Anterior cingulate cortex (tissue), 58 donors: Measurements from ENCODE around the gene DOCK9.

Experiments
- DNase-seq, 58 donors: peaks; one replicate each; lab custom pipeline; 2025; lab: John Stamatoyannopoulos, UW

DOCK9 gene

DNA sequence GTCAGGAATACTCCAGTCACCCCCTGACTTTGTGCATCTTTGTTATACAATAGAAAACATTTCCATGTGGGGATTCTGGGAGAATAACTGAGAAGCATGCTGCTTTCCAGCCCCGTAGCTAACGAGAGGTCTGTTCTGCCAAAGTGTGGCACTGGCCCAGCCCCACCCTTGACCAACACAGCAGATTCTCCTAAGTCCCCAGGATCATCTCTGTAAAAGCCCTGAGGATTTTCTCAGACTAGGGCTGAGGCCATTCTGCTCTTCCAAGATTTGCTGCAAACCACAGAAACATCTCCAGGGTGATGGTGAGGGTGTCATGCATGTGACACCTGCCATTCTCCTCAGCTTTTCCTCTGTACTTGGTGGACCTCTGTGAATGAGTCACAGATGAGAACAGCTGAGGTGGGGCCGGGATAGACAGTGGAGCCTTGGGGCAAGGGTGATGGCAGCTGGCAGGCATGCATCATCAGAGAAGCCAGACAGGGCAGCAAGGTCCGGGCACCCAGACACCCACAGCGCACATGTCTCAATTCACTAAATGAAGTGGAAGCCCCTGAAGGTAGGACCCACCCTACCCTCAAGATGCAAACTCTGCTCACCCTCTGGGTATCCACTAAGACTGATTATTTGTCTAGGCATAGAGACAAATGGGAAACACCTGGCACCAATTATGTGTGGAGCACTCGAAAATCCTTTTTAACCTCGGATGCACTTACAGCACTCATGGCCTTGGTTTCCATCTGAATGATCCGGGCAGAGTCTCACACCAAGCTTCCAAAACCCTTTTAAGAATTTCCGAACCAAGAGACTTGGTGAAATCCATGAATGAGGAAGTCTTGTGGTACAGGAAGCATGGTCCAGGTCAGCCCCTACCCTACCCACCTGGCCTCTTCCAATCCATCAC is 20.1 kb upstream of the DOCK9 start:
- no peak for DNase-seq

DNA sequence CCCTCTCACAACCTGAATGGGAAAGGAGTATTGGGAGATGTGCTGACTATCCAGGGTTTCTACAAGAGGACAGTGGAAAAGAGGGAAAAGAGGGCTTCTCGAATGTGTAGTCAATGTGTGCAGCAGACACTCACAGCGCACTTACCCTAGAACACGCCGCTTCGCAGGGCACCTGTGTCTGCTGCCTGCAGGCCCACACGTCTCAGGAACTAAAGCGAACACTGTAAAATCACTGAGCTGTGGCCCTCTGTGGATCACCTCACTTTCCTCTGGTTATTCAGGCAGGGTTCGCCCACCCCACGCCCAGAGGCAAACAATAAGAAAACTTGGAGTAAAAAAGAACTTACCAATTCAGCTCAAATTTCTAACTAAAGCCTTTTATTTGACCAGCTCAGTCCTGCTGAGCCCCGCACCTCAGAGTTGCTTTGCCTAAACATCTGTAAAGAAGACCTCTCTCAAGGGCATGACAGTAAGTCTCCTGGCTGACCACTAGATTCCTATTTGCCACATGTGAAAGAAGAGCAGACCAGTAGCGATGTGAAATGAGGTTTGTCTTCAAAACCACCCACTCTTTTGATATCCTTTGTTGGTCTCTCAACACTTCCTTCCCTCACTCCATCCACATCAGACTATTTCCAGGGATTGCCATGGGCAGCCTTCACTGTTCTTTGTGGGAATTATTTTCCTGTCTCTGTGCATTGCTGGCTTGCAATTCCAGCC is 19.3 kb upstream of the DOCK9 start:
- DNase-seq: no peak

DNA sequence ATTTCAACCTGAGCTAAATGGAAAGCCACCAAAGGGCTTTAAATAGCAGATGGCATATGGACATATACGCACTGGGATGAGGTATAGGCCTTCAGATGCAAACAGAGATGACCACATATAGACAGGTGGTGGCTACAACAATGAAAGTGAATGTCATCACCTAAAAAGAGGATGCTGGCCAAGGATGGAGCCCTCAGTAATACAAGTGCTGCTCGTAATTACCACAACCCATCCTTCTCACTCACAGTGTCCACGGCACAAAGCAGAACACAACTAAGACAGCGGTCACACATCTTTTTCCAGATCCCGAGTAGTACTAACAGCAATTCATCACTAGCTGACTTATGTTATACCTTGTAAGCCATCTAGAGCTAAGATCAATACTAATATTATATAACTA is 18.2 kb upstream of the DOCK9 start:
- no peak for DNase-seq

DNA sequence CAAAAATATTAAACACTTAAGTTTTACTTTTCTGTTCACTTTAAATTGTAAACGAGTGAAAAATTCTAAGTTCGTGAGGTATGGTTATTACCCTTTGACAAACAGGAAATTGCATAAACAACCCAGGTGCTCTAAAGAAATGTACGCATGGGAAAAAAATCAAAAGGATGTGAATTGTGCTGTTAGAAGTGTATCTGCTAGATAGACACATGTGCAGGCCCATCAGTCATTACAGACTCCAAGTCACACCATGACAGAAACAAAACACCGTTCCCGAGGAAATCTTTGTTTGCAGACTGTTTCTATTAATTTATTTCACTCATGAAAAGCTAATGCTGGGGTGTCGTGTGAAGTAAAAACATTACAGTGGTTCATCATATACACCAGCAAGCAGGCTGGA is 17.0 kb upstream of the DOCK9 start:
- DNase-seq: no peak

DNA sequence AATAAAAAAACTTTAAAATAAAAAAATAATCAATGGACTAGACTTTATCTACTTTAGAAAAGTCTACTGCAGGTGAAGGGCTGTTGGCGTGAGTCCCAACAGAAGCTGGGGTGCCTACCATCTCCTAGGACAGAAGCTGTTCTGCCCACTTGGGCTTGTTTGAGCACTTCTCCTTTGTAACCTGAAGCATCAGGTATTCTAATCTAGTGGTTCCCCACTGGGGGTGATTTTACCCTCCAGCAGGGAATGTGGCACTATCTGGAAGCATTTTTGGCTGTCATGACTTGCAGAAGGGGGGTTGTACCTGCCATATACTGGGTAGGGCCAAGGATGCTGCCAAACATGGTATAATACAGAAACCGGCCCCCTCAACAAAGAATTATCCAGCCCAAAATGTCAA is 16.2 kb upstream of the DOCK9 start:
- no peak for DNase-seq

DNA sequence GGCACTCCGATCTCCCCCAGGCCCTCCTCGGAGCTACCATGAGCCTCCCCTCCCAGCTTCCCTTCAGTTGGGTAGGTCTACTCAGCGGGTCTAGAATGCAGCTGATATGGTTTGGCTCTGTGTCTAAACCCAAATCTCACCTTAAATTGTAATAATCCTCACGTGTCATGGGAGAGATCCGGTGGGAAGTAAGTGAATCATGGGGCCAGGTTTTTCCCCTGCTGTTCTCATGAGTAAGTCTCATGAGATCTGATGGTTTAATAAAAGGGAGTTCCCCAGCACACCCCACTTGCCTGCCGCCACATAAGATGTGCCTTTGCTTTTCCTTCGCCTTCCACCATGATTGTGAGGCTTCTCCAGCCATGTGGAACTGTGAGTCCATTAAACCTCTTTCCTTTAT is 14.5 kb upstream of the DOCK9 start:
- DNase-seq: no peak

DNA sequence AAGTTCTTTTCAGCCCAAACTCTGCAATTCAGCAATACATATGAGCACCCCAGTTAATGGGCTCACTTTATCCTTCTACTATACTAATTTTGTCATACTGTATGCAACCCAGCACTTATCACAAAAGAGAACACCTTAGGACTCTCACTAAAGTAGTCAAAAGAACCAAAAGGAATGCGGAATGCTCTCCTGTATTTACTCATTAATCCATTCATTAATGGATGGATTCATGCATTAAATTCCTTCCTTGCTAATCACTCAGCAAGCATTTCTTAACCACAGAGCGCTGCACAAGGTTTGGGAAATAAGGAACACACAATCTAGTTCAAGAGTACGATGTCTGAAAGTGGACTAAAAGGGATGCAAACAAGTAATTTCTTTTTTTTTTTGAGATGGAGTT is 12.8 kb upstream of the DOCK9 start:
- DNase-seq: no peak

DNA sequence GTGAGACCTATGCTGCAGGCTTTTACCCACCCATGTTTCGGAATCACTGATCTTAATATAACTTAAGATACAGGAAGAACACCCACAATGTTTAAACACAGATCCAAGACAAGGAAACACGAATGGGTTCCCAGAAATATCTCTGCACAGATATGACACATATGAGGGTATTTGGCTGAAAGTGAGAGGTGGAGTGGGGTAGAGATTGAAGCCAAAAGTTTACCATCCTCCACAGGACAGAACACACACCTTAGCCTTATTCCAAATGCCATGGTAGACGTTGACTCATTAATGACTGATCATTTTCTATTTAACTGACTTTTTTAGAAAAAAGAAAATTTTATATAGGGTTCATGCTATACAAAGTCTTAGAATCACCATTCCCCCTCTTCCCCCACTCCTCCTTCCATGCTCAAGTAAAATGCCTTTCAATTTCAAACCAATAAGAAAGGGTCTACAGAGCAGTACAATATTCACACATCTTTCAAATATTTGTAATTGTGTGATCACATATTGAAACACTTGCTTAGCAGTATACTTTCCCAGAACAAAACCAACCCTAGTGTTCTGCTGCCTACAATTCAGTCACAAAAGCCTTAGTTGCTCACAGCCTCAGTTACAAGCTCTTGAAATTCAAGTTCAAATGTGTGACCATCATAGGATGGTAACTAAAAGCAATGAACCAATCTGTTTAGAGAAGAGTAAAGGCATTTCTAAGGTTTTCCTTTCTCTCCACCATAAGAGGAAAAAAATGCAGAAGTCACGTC is 11.8 kb upstream of the DOCK9 start:
- DNase-seq: no peak

DNA sequence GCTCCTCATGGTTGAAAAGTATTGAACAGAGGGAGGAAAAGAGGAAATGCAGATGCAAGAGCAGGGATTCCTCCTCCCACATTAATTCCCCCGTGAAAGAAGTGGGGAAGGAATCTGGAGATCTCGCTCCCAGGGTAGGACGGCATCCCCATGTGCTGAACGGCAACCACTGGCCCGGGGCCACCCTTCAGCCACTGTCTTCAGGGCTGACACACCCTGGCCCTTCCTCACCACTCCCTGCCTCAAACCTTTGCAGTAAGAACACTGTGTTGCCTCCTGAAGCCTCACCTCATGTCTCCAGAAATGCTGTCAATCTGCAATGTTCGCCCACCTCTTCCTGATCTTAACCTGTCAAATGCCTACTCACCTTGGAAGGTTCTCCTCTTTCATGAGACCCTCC is 10.9 kb upstream of the DOCK9 start:
- DNase-seq: no peak

DNA sequence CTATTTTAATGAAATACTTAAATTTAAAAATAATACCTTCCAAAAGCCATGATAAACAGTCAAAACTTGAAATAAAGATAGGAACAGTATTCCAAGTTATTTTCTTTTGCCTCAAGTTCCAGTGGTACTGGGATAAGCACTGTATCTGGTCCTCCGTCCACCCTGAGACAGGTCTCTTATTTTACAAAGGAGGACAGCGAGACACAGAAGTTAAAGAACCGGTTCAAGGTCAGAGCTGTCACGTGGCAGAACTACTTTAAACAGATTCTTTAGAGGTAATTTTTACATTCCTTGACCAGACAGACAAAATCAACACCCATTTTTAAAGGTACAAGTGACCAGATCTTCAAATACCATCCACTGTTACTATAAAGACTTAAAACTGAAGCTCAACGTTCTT is 10.4 kb upstream of the DOCK9 start:
- no peak for DNase-seq

DNA sequence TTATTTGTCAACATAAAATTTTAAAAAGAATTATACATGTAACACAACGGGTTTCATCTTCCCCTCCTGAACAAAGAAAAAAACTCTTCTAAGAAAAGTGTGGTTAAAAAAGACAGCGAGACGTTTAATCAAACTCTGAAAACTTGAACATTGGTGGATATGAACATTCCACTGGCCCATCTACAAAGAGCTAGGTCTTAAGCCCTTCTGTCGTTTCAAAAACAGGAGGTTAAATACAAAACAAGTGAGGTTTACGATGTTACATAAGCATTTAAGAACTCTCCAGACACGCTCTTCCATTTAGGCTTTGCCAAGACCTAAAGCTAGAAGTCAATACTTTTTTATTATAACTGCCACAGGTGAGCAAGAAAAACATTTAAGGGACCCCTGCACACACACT is 9.4 kb upstream of the DOCK9 start:
- DNase-seq: no peak

DNA sequence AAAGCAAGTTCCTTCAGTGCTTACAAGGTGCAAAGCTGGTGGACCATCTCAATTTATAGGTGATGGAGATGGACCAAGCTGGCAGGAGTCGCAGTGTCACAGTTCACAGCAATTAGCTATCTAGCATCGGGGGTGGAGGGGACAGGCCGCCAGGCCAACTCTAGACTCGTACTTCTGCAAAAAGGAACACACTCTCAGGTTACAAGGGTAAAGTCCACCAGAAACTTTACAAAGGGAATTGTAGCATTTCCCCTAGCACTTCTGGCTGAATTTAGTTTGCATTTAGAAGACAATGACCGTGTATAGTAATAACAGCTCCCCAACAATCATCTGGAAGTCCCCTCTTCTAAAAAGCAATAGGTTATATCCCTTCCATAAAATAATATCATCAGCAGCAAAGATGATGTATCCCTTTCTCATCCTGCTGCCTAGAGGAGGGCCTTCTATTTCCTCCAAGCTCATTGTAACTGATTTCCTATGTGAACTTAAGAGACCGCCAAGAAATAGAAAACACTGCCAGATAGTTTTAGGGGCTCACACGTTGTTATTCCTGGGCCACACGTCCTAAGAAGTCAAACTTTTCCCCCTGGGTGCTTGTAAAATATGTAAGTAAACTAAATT is 8.5 kb upstream of the DOCK9 start:
- no peak for DNase-seq

DNA sequence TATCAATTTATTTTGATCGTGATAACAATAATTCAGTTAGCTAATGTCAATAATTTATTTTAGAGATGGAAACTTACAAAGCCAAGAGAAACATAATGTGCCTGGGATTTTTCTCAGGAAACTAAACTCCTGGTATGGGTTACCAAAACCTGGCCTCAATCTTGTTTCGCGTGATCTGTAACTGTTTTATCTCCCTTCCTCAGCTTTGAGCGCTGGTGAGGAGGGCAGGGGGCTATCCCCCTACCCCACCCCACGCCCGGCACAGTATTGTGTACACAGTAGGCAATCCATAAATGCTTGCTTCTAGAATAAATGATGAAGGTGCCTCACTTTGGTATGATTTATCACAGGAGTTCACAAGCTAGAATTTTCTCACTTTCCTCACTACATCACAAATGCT is 7.7 kb upstream of the DOCK9 start:
- DNase-seq: no peak

DNA sequence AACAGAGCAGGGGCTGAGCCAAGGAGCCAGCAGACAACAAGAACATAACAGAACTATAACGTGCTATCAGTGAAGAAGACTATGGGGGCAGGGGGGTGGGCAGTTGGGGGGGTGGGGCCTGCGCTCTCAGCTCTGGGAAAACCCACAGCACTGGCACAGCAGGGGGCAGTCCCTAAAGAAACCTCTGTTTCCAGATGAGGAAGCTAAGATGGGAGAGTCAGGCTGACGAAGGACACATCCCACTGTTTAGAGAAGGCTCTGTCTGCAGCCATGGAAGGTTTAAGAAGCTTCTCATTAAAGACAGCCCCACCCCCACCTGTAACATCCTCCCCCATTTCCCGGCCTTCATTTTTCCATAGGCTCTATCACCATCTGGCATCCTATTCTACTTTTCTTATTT is 7.1 kb upstream of the DOCK9 start:
- DNase-seq: no peak

DNA sequence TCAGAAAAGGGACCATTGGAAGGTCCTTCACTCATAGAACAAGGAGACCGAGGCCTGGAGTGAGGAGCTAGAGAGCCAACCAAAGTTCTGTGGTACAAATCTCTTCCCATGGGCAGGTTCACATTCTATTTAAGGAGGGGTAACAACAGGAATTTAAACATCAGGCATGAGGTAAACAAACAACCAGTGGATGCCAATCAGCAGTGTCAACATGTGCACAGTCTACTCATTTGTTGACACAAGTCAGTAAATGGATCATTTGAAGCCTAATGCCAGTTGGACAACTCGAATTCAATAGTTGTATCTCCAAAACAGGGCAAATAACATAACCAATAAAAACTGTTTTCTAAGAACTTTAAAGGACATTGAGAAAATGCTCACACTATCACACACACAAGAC is 6.3 kb upstream of the DOCK9 start:
- no peak for DNase-seq

DNA sequence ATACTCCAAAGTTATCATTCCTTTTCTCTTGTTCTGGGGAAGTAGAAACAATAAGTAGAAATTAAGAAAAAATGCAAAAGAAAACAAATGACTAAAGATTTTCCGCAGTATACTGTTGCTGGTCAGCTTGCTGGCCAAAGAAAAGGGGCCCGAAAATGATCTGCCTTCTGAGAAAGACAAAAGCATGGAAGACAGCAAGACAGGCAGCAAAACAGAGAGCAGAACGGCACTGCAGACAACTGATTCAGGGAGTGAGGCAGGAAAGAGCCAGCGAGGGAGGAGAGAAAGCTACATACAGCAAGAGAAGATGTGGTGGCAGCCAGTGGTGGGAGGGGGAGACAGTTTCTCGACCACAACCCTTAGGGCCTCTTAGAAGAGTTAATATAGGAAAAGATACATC is 5.3 kb upstream of the DOCK9 start:
- DNase-seq: no peak

DNA sequence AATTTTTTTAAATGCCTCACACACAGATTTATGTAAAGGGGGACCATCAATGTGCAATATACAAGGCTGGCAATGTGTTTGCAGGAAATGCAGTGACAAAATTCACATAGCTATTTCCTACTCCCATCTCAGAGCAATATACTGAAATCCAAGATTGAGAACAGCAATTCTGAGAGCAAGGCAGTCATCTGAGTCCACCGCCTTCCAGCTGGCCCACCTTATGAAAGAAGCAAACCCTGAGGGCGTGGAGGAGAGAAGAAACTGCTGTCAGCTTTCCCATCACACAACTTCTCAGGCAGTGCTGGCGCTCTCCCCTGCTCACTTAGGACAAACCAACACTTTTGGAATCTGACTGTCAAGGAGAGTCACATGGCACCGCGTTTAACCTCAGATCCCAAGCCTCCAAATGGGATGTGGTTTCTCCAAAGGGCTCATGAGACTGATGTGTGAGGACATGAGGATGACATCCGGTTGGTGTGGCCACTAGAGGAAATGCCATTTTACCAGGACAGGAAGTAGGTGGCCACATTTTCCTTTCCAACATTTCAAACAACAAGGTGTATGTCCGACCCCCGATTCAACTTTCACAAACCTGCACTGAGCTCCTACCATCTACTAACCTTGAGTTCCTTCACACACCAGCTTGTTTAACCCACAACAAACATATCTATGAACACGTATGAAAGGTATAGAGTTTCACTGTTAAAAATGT is 3.7 kb upstream of the DOCK9 start:
- no peak for DNase-seq

DNA sequence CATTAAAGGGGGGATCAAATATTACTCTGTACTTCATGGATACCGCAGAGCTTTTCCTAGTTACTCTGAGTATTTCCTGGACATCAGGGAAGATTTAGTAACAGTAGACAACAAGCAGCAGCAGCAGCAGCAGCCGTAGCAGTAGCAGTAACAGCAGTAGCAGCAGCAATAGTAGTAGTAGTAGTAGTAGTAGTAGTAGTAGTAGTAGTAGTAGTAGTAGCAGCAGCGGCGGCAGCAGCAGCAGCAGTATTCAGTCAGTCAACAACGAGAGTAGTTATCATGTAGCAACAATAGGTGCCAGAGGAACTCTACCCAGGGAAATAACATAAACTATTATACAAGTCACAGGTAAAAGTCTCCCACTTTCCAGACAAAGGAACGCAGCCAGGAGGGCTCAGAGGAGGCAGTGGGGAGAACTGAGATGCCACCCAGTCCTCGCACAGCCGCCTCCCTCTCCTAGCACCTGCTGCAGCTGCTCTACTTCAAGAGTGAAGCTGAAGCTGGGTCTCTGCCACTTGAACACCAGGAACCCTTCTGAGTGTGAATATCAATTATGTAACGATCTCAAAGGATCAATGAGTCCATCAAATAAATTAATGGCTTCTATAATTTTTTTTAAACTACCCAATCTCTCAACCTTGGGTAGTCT is 1.3 kb upstream of the DOCK9 start:
- DNase-seq: no peak

DNA sequence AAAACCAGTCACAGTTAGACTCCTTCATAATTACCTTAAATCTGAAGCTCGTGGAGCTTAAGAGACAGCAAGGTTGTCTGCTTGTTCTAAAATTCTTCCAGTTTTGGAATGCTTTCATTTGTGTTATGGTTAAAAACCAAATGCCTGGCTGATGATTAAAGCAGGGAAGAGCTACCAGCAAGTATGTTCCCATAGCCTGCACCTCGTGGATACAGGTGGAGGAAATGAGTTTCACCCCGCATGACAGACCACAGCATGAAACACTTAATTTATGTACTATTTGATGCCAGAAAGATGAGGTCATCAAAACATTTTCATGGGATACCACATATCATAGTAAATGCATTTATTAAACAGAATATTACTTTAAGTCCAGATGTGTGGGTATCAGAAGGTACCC is 416 bp upstream of the DOCK9 start:
- DNase-seq: no peak

DNA sequence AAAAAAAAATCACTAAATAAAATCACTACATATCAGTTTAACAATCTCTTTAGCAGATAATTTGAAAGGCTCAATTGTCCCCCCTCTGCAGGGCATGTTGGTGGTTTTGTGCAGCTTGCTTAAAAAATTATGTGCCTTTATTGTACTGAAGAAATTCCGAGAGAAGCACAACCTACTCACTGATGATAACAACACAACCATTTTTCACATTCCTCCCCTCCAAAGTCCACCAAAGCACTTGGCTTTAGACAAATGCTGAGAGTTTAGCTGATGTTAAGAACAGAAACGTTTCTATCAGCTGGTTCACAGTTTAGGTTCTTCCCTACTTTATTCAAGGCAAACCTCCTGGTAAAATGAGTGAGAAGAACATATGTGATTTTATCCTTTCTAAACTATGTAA is 923 bp downstream of the DOCK9 start:
- no peak for DNase-seq
